Prostate gland (tissue), 2 donors: ENCODE data around the gene PTPRA.

Source experiments
- CTCF ChIP-seq, 4 experiments: fragments of 200-600 bp in 2 of 4; fragments of 450-650 bp in 2 of 4; sonication (generic) in 2 of 4; IDR thresholded peaks; 1 replicate in 3 of 4; 2 replicates in 1 of 4; pipeline ENCODE4 v1.5.1; 2016 to 2019; ENCODE audit warnings: antibody characterized with exemption in 4 of 4, mild to moderate bottlenecking in 2 of 4, moderate library complexity in 2 of 4
- POLR2A ChIP-seq: fragments of 450-650 bp; IDR thresholded peaks from one replicate; pipeline ENCODE4 v1.6.1; 2016; ENCODE audit warnings: antibody characterized with exemption, mild to moderate bottlenecking
- POLR2AphosphoS5 ChIP-seq: sonication (generic); formaldehyde crosslinking; IDR thresholded peaks from one replicate; pipeline ENCODE4 v1.6.1; 2017; ENCODE audit warnings: antibody characterized with exemption

GRCh38 chr20:3051385-3052019, 178.2 kb downstream of the PTPRA start:
- no peak for TF ChIP-seq CTCF (IDR thresholded peaks at IDR 0.05)
- no peak for TF ChIP-seq POLR2A
- TF ChIP-seq POLR2AphosphoS5: no peak
